A549 (cell line): ENCODE data around the gene TMEM45A.

ENCODE experiments used
- EP300 ChIP-seq, 2 experiments: fragments of >200 bp; sonication (Bioruptor Twin); formaldehyde crosslinking; IDR thresholded peaks; 2 replicates in 1 of 2; 3 replicates in 1 of 2; pipeline ENCODE4 v1.6.1; 2016 to 2017
- HMGXB4 ChIP-seq: fragments of 250-450 bp; sonication (Bioruptor Pico); IDR thresholded peaks from 2 replicates; pipeline ENCODE4 v1.5.0; 2021; ENCODE audit warnings: mild to moderate bottlenecking, moderate library complexity, borderline replicate concordance
- JUN ChIP-seq, 2 experiments: fragments of >200 bp; sonication (Bioruptor Twin); formaldehyde crosslinking; IDR thresholded peaks; 2 replicates in 1 of 2; 3 replicates in 1 of 2; pipeline ENCODE4 v1.6.1; 2016 to 2017
- JUNB ChIP-seq: fragments of >200 bp; sonication (Bioruptor Twin); formaldehyde crosslinking; IDR thresholded peaks from 2 replicates; pipeline ENCODE4 v1.6.1; 2016
- MAZ ChIP-seq: fragments of 150-350 bp; IDR thresholded peaks from 2 replicates; pipeline ENCODE4 v1.6.1; 2014; ENCODE audit warnings: antibody characterized with exemption, low read depth, low read length, borderline replicate concordance
- NFE2L2 ChIP-seq: fragments of 150-350 bp; conservative IDR thresholded peaks from 2 replicates; pipeline ENCODE4 v1.6.1; 2014; ENCODE audit warnings: low read length
- POLR2A ChIP-seq: IDR thresholded peaks from 2 replicates; pipeline ENCODE4 v1.6.1; 2012; ENCODE audit warnings: mild to moderate bottlenecking, low read length
- RAD21 ChIP-seq, 2 experiments: fragments of >200 bp in 1 of 2; sonication (Bioruptor Twin) in 1 of 2; formaldehyde crosslinking in 1 of 2; IDR thresholded peaks in 1 of 2; conservative IDR thresholded peaks in 1 of 2; 2 replicates in 1 of 2; 3 replicates in 1 of 2; pipeline ENCODE4 v1.6.1; 2012 to 2018; ENCODE audit warnings: inconsistent platforms in 1 of 2
- RARB ChIP-seq: fragments of 250-450 bp; sonication (Bioruptor Pico); IDR thresholded peaks from 2 replicates; pipeline ENCODE4 v1.8.0; 2021; ENCODE audit warnings: mild to moderate bottlenecking, moderate library complexity
- SMC3 ChIP-seq: fragments of >200 bp; sonication (Bioruptor Twin); formaldehyde crosslinking; IDR thresholded peaks from 3 replicates; pipeline ENCODE4 v1.6.1; 2018; ENCODE audit warnings: inconsistent platforms
- TP53 ChIP-seq: fragments of 250-450 bp; sonication (Bioruptor Pico); IDR thresholded peaks from 2 replicates; pipeline ENCODE4 v1.5.0; 2021; ENCODE audit warnings: mild to moderate bottlenecking, moderate library complexity
- TF ChIP-seq, protein P1 (sequence below): fragments of >200 bp; sonication (Bioruptor Twin); formaldehyde crosslinking; IDR thresholded peaks from 3 replicates; pipeline ENCODE4 v1.5.1; 2016
- TF ChIP-seq, protein P2 (sequence below): IDR thresholded peaks from 2 replicates; pipeline ENCODE4 v1.6.1; 2012
- TF ChIP-seq, protein P3 (sequence below): fragments of 150-350 bp; IDR thresholded peaks from 2 replicates; pipeline ENCODE4 v1.6.1; 2014; ENCODE audit warnings: low read depth, mild to moderate bottlenecking, low read length

DNA sequence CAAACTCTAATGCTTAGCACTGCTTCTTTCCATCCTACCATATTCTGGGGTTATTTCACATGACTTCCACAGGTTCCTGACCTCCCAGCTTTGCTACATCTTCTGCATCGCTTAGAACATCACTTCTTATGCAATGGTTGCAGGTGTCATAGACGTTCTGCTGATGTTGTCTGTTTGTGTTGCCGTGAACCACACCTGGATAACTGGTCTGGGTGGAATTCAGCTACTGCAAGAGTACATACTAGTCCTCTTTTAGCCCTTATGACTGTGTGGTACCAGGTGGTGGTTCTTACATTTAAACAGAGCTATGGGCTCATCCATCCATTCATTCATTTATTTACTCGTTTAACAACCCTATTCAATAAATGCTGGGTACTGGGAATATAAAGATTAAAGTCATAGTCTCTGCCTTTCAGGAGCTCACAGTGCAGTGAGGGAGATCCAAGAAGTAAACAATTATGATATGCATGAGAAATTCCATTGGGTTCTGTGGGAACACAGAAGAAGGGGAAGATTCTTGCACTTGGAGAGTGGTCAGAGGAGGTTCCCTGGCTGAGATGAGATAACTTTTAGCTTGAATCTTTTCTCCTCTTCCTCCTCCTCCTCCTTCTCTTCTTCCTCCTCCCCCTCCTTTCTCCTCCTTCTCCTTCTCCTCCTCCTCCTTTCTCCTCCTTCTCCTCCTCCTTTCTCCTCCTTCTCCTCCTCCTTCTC lies 30.8 kb downstream of the TMEM45A start:
- TF ChIP-seq, protein P1, sequence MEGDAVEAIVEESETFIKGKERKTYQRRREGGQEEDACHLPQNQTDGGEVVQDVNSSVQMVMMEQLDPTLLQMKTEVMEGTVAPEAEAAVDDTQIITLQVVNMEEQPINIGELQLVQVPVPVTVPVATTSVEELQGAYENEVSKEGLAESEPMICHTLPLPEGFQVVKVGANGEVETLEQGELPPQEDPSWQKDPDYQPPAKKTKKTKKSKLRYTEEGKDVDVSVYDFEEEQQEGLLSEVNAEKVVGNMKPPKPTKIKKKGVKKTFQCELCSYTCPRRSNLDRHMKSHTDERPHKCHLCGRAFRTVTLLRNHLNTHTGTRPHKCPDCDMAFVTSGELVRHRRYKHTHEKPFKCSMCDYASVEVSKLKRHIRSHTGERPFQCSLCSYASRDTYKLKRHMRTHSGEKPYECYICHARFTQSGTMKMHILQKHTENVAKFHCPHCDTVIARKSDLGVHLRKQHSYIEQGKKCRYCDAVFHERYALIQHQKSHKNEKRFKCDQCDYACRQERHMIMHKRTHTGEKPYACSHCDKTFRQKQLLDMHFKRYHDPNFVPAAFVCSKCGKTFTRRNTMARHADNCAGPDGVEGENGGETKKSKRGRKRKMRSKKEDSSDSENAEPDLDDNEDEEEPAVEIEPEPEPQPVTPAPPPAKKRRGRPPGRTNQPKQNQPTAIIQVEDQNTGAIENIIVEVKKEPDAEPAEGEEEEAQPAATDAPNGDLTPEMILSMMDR: no peak
- no peak for TF ChIP-seq POLR2A
- TF ChIP-seq JUN (IDR thresholded peaks at IDR 0.05): no peak
- TF ChIP-seq EP300 (IDR thresholded peaks at IDR 0.05): no peak
- no peak for TF ChIP-seq JUNB
- TF ChIP-seq RARB (CRISPR knock-in tag): no peak
- no peak for TF ChIP-seq SMC3
- TF ChIP-seq TP53 (CRISPR knock-in tag): no peak
- no peak for TF ChIP-seq NFE2L2
- no peak for TF ChIP-seq RAD21 (conservative IDR thresholded peaks at IDR 0.05 in 1 of 2, IDR thresholded peaks at IDR 0.05 in 1 of 2)
- TF ChIP-seq, protein P2, sequence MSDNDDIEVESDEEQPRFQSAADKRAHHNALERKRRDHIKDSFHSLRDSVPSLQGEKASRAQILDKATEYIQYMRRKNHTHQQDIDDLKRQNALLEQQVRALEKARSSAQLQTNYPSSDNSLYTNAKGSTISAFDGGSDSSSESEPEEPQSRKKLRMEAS: no peak
- TF ChIP-seq HMGXB4: no peak
- TF ChIP-seq, protein P3, sequence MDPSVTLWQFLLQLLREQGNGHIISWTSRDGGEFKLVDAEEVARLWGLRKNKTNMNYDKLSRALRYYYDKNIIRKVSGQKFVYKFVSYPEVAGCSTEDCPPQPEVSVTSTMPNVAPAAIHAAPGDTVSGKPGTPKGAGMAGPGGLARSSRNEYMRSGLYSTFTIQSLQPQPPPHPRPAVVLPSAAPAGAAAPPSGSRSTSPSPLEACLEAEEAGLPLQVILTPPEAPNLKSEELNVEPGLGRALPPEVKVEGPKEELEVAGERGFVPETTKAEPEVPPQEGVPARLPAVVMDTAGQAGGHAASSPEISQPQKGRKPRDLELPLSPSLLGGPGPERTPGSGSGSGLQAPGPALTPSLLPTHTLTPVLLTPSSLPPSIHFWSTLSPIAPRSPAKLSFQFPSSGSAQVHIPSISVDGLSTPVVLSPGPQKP: no peak
- TF ChIP-seq MAZ: no peak
